Gastroesophageal sphincter (tissue), 3 donors: Measurements from ENCODE around the gene FGF4.

Experiments
- EP300 ChIP-seq: sonication (generic); formaldehyde crosslinking; IDR thresholded peaks from one replicate; pipeline ENCODE4 v1.6.1; 2017; ENCODE audit warnings: antibody characterized with exemption, mild to moderate bottlenecking
- POLR2A ChIP-seq, 2 donors: fragments of 450-650 bp; IDR thresholded peaks; one replicate each; pipeline ENCODE4 v1.6.1; 2017; ENCODE audit warnings: antibody characterized with exemption in 2 of 2, mild to moderate bottlenecking in 2 of 2, moderate library complexity in 1 of 2
- POLR2AphosphoS5 ChIP-seq: sonication (generic); formaldehyde crosslinking; IDR thresholded peaks from one replicate; pipeline ENCODE4 v1.6.1; 2017; ENCODE audit warnings: antibody characterized with exemption
- TF ChIP-seq, protein P1 (sequence below), 4 experiments: fragments of 200-600 bp in 2 of 4; fragments of 450-650 bp in 2 of 4; sonication (generic) in 1 of 4; IDR thresholded peaks; one replicate each; pipeline ENCODE4 v1.5.1; 2017 to 2019; ENCODE audit warnings: antibody characterized with exemption in 4 of 4, mild to moderate bottlenecking in 2 of 4, moderate library complexity in 2 of 4

DNA sequence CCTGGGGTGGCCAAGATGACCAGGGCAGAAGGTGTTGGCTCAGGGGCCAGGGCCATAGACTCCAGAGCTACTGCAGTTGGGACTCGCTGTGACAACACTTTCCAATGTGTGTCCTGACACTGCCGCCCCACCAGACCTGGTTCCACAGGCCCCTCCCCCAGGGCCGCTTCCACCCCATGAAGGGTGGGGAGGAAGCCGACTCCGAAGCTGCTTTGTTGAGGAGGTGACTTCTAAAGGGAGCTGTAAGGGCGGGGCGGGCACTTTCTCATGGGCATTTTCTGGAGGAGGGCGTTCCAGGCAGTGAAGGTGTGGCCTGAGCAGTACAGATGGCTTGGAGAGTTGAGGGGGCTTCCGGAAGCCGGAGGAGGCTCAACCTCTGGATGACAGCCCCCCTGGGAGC, 37.8 kb upstream of the FGF4 start:
- TF ChIP-seq, protein P1, sequence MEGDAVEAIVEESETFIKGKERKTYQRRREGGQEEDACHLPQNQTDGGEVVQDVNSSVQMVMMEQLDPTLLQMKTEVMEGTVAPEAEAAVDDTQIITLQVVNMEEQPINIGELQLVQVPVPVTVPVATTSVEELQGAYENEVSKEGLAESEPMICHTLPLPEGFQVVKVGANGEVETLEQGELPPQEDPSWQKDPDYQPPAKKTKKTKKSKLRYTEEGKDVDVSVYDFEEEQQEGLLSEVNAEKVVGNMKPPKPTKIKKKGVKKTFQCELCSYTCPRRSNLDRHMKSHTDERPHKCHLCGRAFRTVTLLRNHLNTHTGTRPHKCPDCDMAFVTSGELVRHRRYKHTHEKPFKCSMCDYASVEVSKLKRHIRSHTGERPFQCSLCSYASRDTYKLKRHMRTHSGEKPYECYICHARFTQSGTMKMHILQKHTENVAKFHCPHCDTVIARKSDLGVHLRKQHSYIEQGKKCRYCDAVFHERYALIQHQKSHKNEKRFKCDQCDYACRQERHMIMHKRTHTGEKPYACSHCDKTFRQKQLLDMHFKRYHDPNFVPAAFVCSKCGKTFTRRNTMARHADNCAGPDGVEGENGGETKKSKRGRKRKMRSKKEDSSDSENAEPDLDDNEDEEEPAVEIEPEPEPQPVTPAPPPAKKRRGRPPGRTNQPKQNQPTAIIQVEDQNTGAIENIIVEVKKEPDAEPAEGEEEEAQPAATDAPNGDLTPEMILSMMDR (IDR thresholded peaks at IDR 0.05), result no peak
- TF ChIP-seq POLR2AphosphoS5, result no peak
- no peak for TF ChIP-seq POLR2A (IDR thresholded peaks at IDR 0.05)
- no peak for TF ChIP-seq EP300
